Uterus (tissue), 2 donors: ENCODE results near the gene PSENEN.

Source experiments
- CTCF ChIP-seq, 4 experiments: fragments of 200-600 bp in 2 of 4; fragments of 450-650 bp in 2 of 4; sonication (generic) in 2 of 4; IDR thresholded peaks; one replicate each; pipeline ENCODE4 v1.5.1; 2016 to 2019; ENCODE audit warnings: antibody characterized with exemption in 4 of 4, mild to moderate bottlenecking in 2 of 4, moderate library complexity in 1 of 4
- POLR2A ChIP-seq, 2 donors: fragments of 450-650 bp; IDR thresholded peaks; one replicate each; pipeline ENCODE4 v1.6.1; 2016; ENCODE audit warnings: antibody characterized with exemption in 2 of 2, mild to moderate bottlenecking in 1 of 2, moderate library complexity in 1 of 2

GRCh38 chr19:35755131-35755549 lies 9.7 kb downstream of the PSENEN start:
- TF ChIP-seq POLR2A (IDR thresholded peaks at IDR 0.05), result no peak
- no peak for TF ChIP-seq CTCF (IDR thresholded peaks at IDR 0.05)
